WI38 (cell line): Measurements from ENCODE around the gene SLC7A10.
"Not testable (repeated sequence)": the region's sequence is repeated elsewhere in the genome, so short reads cannot be mapped to it uniquely, and the experiment has no call there.

ENCODE experiments used
- H3K4me3 ChIP-seq: 2 replicates; pipeline ENCODE4 v1.5.1; 2011; ENCODE audit warnings: low read depth, mild to moderate bottlenecking, control low read depth, low read length
- CTCF ChIP-seq: IDR thresholded peaks from 2 replicates; pipeline ENCODE4 v1.5.1; 2012; ENCODE audit warnings: low read depth, mild to moderate bottlenecking, control low read depth, low read length

The SLC7A10 gene

GRCh38 chr19:33192010-33192409 lies 33.6 kb downstream of the SLC7A10 start:
- TF ChIP-seq CTCF = no peak
- H3K4me3 ChIP-seq = no peak overlapping the region

GRCh38 chr19:33191501-33191900 lies 34.1 kb downstream of the SLC7A10 start:
- H3K4me3 ChIP-seq = no peak overlapping the region
- no peak for TF ChIP-seq CTCF

- H3K4me3 ChIP-seq = not testable (repeated sequence)
Observed at GRCh38 chr19:33191092-33191491, 34.6 kb downstream of the SLC7A10 start.

- H3K4me3 ChIP-seq = no peak overlapping the region
- no peak for TF ChIP-seq CTCF
Observed at GRCh38 chr19:33189453-33189852, 36.2 kb downstream of the SLC7A10 start.

- TF ChIP-seq CTCF = no peak
- no peak overlapping the region for H3K4me3 ChIP-seq
Observed at GRCh38 chr19:33187183-33187540, 38.5 kb downstream of the SLC7A10 start.

GRCh38 chr19:33186431-33187182 lies 39.0 kb downstream of the SLC7A10 start:
- TF ChIP-seq CTCF = no peak
- no peak overlapping the region for H3K4me3 ChIP-seq

- H3K4me3 ChIP-seq = peak overlapping the region; percentile 53
- TF ChIP-seq CTCF = peak; percentile 19
Observed at GRCh38 chr19:33177417-33177979, 48.2 kb downstream of the SLC7A10 start.
